Panc1 (cell line): ENCODE results near the gene LHFPL3. TPM values are rescaled to one million over a fixed set of nuclear protein-coding genes. Genes with fewer than 3 reads are reported as not detected.

Source experiments
- ATAC-seq: fragments of 200-7000 bp; cut with Tn5 transposase; 2 replicates; pipeline ENCODE4 v1.9.1; 2020; ENCODE audit warnings: mild to moderate bottlenecking, moderate library complexity
- BruUV-seq: library from RNA; stranded (reverse); fragments of 400-500 nt; replicated peaks from 2 replicates; lab custom pipeline; 2021; lab: Mats Ljungman, UMichigan
- CTCF ChIA-PET: fragments of 300-600 bp; sonication (Branson Sonifier 250); formaldehyde crosslinking; loops from one replicate; lab custom pipeline; 2022; ENCODE audit warnings: antibody characterized with exemption; lab: Charles Lee
- POLR2A ChIA-PET: fragments of 300-600 bp; sonication (Branson Sonifier 250); formaldehyde crosslinking; loops from one replicate; lab custom pipeline; 2022; ENCODE audit warnings: antibody characterized with exemption; lab: Charles Lee
- DNase-seq: peaks from one replicate; pipeline ENCODE4 v3.0.0-alpha.2; 2010; ENCODE audit warnings: low read depth, low spot score
- H3K27ac ChIP-seq: 2 replicates; pipeline ENCODE4 v1.5.1; 2011; ENCODE audit warnings: mild to moderate bottlenecking, low read length, inconsistent platforms
- H3K27me3 ChIP-seq: fragments of 200-500 bp; sonication (Bioruptor generic); 2 replicates; pipeline ENCODE4 v1.6.0; 2014; ENCODE audit warnings: low read length, inconsistent platforms; ENCODE audit not compliant: control insufficient read depth, insufficient read depth
- H3K36me3 ChIP-seq: fragments of 200-500 bp; sonication (Bioruptor generic); 2 replicates; pipeline ENCODE4 v1.5.1; 2014; ENCODE audit warnings: inconsistent platforms, mild to moderate bottlenecking, low read length, moderate library complexity; ENCODE audit not compliant: control insufficient read depth, insufficient read depth
- H3K4me1 ChIP-seq: 2 replicates; pipeline ENCODE4 v1.5.1; 2011; ENCODE audit warnings: inconsistent platforms, mild to moderate bottlenecking, low read length, moderate library complexity; ENCODE audit not compliant: control insufficient read depth, insufficient read depth
- H3K4me3 ChIP-seq, 2 experiments: 2 replicates each; pipeline ENCODE4 v1.5.1; 2011 to 2012; ENCODE audit warnings: low read depth in 2 of 2, low read length in 2 of 2, mild to moderate bottlenecking in 2 of 2, inconsistent platforms in 1 of 2, moderate library complexity in 1 of 2
- H3K9me3 ChIP-seq: fragments of 200-500 bp; sonication (Bioruptor generic); 2 replicates; pipeline ENCODE4 v1.5.1; 2014; ENCODE audit warnings: low read depth, mild to moderate bottlenecking, inconsistent platforms, low read length, moderate library complexity; ENCODE audit not compliant: control insufficient read depth, insufficient read depth
- POLR2AphosphoS5 ChIP-seq: IDR thresholded peaks from 2 replicates; pipeline ENCODE4 v1.6.1; 2012; ENCODE audit warnings: mild to moderate bottlenecking, low read depth, low read length, moderate library complexity
- SIN3A ChIP-seq: IDR thresholded peaks from 2 replicates; pipeline ENCODE4 v1.6.1; 2012; ENCODE audit warnings: low read depth, mild to moderate bottlenecking, low read length, moderate library complexity, borderline replicate concordance; ENCODE audit not compliant: insufficient read depth
- TCF7L2 ChIP-seq: IDR thresholded peaks from 2 replicates; pipeline ENCODE4 v1.6.1; 2011; ENCODE audit warnings: mild to moderate bottlenecking, low read depth, low read length, inconsistent platforms
- in situ Hi-C: cut with HindIII; loops from 2 replicates; pipeline ENCODE4 v1.10.0; 2016; ENCODE audit warnings: low sequenced_read_pairs, low pct_unique_long_range_greater_than_20kb
- intact Hi-C: fragments of 100-400 bp; cut with micrococcal nuclease; formaldehyde crosslinking; loops from one replicate; pipeline ENCODE4 v1.10.0; 2022; ENCODE audit not compliant: unreplicated experiment
- total RNA-seq: library from RNA; stranded (reverse); gene quantifications from one replicate; pipeline ENCODE4 v1.2.1, GENCODE V29; 2021; ENCODE audit not compliant: unreplicated experiment
- TF ChIP-seq, protein P1 (sequence below), 2 experiments: IDR thresholded peaks; 2 replicates each; pipeline ENCODE4 v1.6.1; 2011 to 2012; ENCODE audit warnings: low read depth in 2 of 2, control low read depth in 1 of 2, low read length in 1 of 2, mild to moderate bottlenecking in 1 of 2, moderate library complexity in 1 of 2; ENCODE audit not compliant: insufficient read depth in 1 of 2
- TF ChIP-seq, protein P2 (sequence below): fragments of 450-650 bp; IDR thresholded peaks from 2 replicates; pipeline ENCODE4 v1.5.1; 2017; ENCODE audit warnings: mild to moderate bottlenecking

Gene LHFPL3
- total RNA-seq, 1 experiment from 2014 or later: not detected

DNA sequence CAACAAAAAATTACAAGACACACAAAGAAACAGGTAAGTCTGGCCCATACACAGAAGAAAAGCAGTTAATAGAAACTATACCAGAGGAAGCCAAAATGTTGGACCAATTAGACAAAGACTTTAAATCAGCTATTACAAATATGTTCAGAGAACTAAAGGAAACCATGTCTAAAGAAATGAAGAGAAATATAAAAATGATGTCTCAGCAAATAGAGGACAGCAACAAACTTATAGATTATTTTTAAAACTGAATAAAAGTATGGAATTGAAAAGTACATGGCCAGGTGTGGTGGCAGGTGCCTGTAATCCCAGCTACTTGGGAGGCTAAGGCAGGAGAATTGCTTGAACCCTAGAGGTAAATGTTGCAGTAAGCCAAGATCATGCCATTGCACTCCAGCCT is 58.5 kb downstream of the LHFPL3 start:
- ChIA-PET POLR2A (no interaction called here), CTCF (no interaction called here)
- TF ChIP-seq TCF7L2: no peak
- TF ChIP-seq, protein P1, sequence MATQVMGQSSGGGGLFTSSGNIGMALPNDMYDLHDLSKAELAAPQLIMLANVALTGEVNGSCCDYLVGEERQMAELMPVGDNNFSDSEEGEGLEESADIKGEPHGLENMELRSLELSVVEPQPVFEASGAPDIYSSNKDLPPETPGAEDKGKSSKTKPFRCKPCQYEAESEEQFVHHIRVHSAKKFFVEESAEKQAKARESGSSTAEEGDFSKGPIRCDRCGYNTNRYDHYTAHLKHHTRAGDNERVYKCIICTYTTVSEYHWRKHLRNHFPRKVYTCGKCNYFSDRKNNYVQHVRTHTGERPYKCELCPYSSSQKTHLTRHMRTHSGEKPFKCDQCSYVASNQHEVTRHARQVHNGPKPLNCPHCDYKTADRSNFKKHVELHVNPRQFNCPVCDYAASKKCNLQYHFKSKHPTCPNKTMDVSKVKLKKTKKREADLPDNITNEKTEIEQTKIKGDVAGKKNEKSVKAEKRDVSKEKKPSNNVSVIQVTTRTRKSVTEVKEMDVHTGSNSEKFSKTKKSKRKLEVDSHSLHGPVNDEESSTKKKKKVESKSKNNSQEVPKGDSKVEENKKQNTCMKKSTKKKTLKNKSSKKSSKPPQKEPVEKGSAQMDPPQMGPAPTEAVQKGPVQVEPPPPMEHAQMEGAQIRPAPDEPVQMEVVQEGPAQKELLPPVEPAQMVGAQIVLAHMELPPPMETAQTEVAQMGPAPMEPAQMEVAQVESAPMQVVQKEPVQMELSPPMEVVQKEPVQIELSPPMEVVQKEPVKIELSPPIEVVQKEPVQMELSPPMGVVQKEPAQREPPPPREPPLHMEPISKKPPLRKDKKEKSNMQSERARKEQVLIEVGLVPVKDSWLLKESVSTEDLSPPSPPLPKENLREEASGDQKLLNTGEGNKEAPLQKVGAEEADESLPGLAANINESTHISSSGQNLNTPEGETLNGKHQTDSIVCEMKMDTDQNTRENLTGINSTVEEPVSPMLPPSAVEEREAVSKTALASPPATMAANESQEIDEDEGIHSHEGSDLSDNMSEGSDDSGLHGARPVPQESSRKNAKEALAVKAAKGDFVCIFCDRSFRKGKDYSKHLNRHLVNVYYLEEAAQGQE (IDR thresholded peaks at IDR 0.05; ENCODE audit: insufficient read depth in 1 of 2, low read depth in 2 of 2, low read length in 1 of 2): no peak
- TF ChIP-seq, protein P2, sequence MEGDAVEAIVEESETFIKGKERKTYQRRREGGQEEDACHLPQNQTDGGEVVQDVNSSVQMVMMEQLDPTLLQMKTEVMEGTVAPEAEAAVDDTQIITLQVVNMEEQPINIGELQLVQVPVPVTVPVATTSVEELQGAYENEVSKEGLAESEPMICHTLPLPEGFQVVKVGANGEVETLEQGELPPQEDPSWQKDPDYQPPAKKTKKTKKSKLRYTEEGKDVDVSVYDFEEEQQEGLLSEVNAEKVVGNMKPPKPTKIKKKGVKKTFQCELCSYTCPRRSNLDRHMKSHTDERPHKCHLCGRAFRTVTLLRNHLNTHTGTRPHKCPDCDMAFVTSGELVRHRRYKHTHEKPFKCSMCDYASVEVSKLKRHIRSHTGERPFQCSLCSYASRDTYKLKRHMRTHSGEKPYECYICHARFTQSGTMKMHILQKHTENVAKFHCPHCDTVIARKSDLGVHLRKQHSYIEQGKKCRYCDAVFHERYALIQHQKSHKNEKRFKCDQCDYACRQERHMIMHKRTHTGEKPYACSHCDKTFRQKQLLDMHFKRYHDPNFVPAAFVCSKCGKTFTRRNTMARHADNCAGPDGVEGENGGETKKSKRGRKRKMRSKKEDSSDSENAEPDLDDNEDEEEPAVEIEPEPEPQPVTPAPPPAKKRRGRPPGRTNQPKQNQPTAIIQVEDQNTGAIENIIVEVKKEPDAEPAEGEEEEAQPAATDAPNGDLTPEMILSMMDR: no peak
- TF ChIP-seq SIN3A: no peak
- no peak for TF ChIP-seq POLR2AphosphoS5
- in situ Hi-C loops: no loop called here
- H3K27ac ChIP-seq: no peak overlapping the region
- H3K4me3 ChIP-seq: no peak overlapping the region
- BruUV-seq: no TSS peak
- no peak for ATAC-seq
- no peak for DNase-seq
- no peaks in the 10 kb centered on the region for H3K27me3 ChIP-seq
- no peaks in the 10 kb centered on the region for H3K4me1 ChIP-seq
- H3K36me3 ChIP-seq: no peaks in the 10 kb centered on the region
- intact Hi-C loops: no loop called here
- peaks cover 4% of the 10 kb centered on the region; the same call in 1 of the 2 replicates for H3K9me3 ChIP-seq

- in situ Hi-C loops: no loop called here
- Histone ChIP-seq H3K27me3 (no peaks in the 10 kb centered on the region), H3K4me1 (no peaks in the 10 kb centered on the region), H3K27ac (no peak overlapping the region), H3K36me3 (no peaks in the 10 kb centered on the region), H3K4me3 (no peak overlapping the region), H3K9me3 (peaks cover 4% of the 10 kb centered on the region; the same call in 1 of the 2 replicates)
- BruUV-seq: no TSS peak
- DNase-seq (no peak), ATAC-seq (no peak)
- POLR2A ChIA-PET: no interaction called here
- intact Hi-C loops: no loop called here
- TF ChIP-seq TCF7L2: no peak
- CTCF ChIA-PET: no interaction called here
Observed at GRCh38 chr7:104388222-104388621, 59.8 kb downstream of the LHFPL3 start.

- POLR2A ChIA-PET: no interaction called here
- no peak for TF ChIP-seq POLR2AphosphoS5
- no peak for TF ChIP-seq SIN3A
- TF ChIP-seq, protein P1 (IDR thresholded peaks at IDR 0.05; ENCODE audit: insufficient read depth in 1 of 2, low read depth in 2 of 2, low read length in 1 of 2): no peak
- no peak for TF ChIP-seq TCF7L2
- TF ChIP-seq, protein P2: no peak
- no peak overlapping the region for H3K27ac ChIP-seq
- in situ Hi-C loops (no loop called here), intact Hi-C loops (no loop called here)
- CTCF ChIA-PET: interaction anchor here (0.6 kb wide), 1 partner anchor 27 kb away, joined by 4 read pairs; no protein-coding TSS in a partner anchor
- no peaks in the 10 kb centered on the region for H3K36me3 ChIP-seq
- H3K4me3 ChIP-seq: no peak overlapping the region
- DNase-seq (no peak), ATAC-seq (no peak)
- no peaks in the 10 kb centered on the region for H3K4me1 ChIP-seq
- BruUV-seq: no TSS peak
- H3K9me3 ChIP-seq: no peaks in the 10 kb centered on the region
- H3K27me3 ChIP-seq: no peaks in the 10 kb centered on the region
Observed at GRCh38 chr7:104395162-104395561, 66.8 kb downstream of the LHFPL3 start.
